Measurements from ENCODE around the gene TRIM47. TPM values are rescaled to one million over a fixed set of nuclear protein-coding genes. Genes with fewer than 3 reads are reported as not detected.
A peak's percentile ranks its signal among the peaks of the same experiment; 100 is the strongest.

TRIM47 gene
- total RNA-seq, 4 donors from 2014 or later: 67.8 to 147 (median 81.9) TPM

GRCh38 chr17:75848523-75849278 lies 29.7 kb downstream of the TRIM47 start:
- peaks cover 50 to 74% (median 70%) of the 10 kb centered on the region in 4 donors for H3K36me3 ChIP-seq
- H3K4me3 ChIP-seq: no peak overlapping the region
- H3K9me3 ChIP-seq: no peaks in the 10 kb centered on the region
- peak overlapping the region; percentile 39 to 71 (median 54) for H3K27ac ChIP-seq (replicated peaks in 1 of 4)
- intact Hi-C loops (cut with DNase I): loop anchor here (5.0 kb wide), 1 partner anchor 34 kb away; no protein-coding TSS in a partner anchor
- H3K27me3 ChIP-seq: no peaks in the 10 kb centered on the region
- no peak for TF ChIP-seq EP300 (IDR thresholded peaks at IDR 0.05)
- TF ChIP-seq POLR2A (IDR thresholded peaks at IDR 0.05; ENCODE audit: low read depth): no peak
- peak; percentile 30 to 42 for TF ChIP-seq POLR2AphosphoS5 (IDR thresholded peaks at IDR 0.05)
- peak; percentile 53 to 70 (median 55) for TF ChIP-seq CTCF (IDR thresholded peaks at IDR 0.05)
- H3K4me1 ChIP-seq: peaks cover 91 to 96% (median 93%) of the 10 kb centered on the region in 4 donors
- no peak for DNase-seq (ENCODE audit: extremely low spot score)
- 46% methylated on average over 16 of the region's 16 CpGs for WGBS

- H3K4me3 ChIP-seq: no peak overlapping the region
- no peaks in the 10 kb centered on the region for H3K9me3 ChIP-seq
- peaks cover 50 to 75% (median 69%) of the 10 kb centered on the region in 4 donors for H3K36me3 ChIP-seq
- no peaks in the 10 kb centered on the region for H3K27me3 ChIP-seq
- H3K4me1 ChIP-seq: peaks cover 83 to 87% (median 85%) of the 10 kb centered on the region in 4 donors
- no peak for TF ChIP-seq CTCF (IDR thresholded peaks at IDR 0.05)
- no peak for TF ChIP-seq POLR2AphosphoS5 (IDR thresholded peaks at IDR 0.05)
- no peak for TF ChIP-seq POLR2A (IDR thresholded peaks at IDR 0.05; ENCODE audit: low read depth)
- 83% methylated on average over 25 of the region's 25 CpGs for WGBS
- intact Hi-C loops (cut with DNase I): loop anchor here (5.0 kb wide), 1 partner anchor 34 kb away; no protein-coding TSS in a partner anchor
- peak overlapping the region; percentile 34 to 71 (median 52) for H3K27ac ChIP-seq (replicated peaks in 1 of 4)
- DNase-seq (ENCODE audit: extremely low spot score): no peak
These were observed 30.5 kb downstream of the TRIM47 start for GRCh38 chr17:75847614-75848522.

GRCh38 chr17:75846692-75847613 lies 31.4 kb downstream of the TRIM47 start:
- WGBS: 81% methylated on average over 19 of the region's 34 CpGs
- H3K27me3 ChIP-seq: no peaks in the 10 kb centered on the region
- peaks cover 75 to 79% (median 76%) of the 10 kb centered on the region in 4 donors for H3K4me1 ChIP-seq
- H3K9me3 ChIP-seq: no peaks in the 10 kb centered on the region
- intact Hi-C loops (cut with DNase I): loop anchor here (5.0 kb wide), 1 partner anchor 35 kb away; no protein-coding TSS in a partner anchor
- H3K4me3 ChIP-seq: no peak overlapping the region
- H3K36me3 ChIP-seq: peaks cover 50 to 77% (median 62%) of the 10 kb centered on the region in 4 donors
- DNase-seq (ENCODE audit: extremely low spot score): no peak
- TF ChIP-seq EP300 (IDR thresholded peaks at IDR 0.05): no peak
- no peak for TF ChIP-seq POLR2AphosphoS5 (IDR thresholded peaks at IDR 0.05)
- H3K27ac ChIP-seq (replicated peaks in 1 of 4): peak overlapping the region; percentile 71 to 73 (median 72)

- intact Hi-C loops (cut with DNase I): loop anchor here (5.0 kb wide), 1 partner anchor 36 kb away; no protein-coding TSS in a partner anchor
- no peak overlapping the region for H3K4me3 ChIP-seq
- H3K36me3 ChIP-seq: peaks cover 46 to 70% (median 54%) of the 10 kb centered on the region in 4 donors
- no peaks in the 10 kb centered on the region for H3K9me3 ChIP-seq
- WGBS: 78% methylated on average over 22 of the region's 22 CpGs
- no peak for DNase-seq (ENCODE audit: extremely low spot score)
- peaks cover 66 to 70% (median 69%) of the 10 kb centered on the region in 4 donors for H3K4me1 ChIP-seq
- H3K27me3 ChIP-seq: no peaks in the 10 kb centered on the region
- H3K27ac ChIP-seq (replicated peaks in 1 of 4): peak overlapping the region; percentile 71 to 73 (median 72)
- TF ChIP-seq POLR2A (IDR thresholded peaks at IDR 0.05; ENCODE audit: low read depth) (no peak), POLR2AphosphoS5 (IDR thresholded peaks at IDR 0.05) (no peak), EP300 (IDR thresholded peaks at IDR 0.05) (no peak), CTCF (IDR thresholded peaks at IDR 0.05) (no peak)
These were observed 32.3 kb downstream of the TRIM47 start for GRCh38 chr17:75845933-75846691.

Measured in esophagus muscularis mucosa (tissue), 4 donors.